HEK293 (cell line): Measurements from ENCODE around the gene HOXB1.

Source experiments
- GLIS1 ChIP-seq: fragments of 450-650 bp; formaldehyde crosslinking; IDR thresholded peaks from 2 replicates; pipeline ENCODE4 v1.5.1; 2016; ENCODE audit warnings: missing biosample characterization, missing genetic modification characterization
- KLF7 ChIP-seq: fragments of 450-650 bp; formaldehyde crosslinking; IDR thresholded peaks from 2 replicates; pipeline ENCODE4 v1.5.1; 2016; ENCODE audit warnings: missing biosample characterization, missing genetic modification characterization, borderline replicate concordance
- RBAK ChIP-seq: fragments of 450-650 bp; formaldehyde crosslinking; IDR thresholded peaks from 2 replicates; pipeline ENCODE4 v1.5.1; 2016; ENCODE audit warnings: missing biosample characterization, missing genetic modification characterization
- SALL2 ChIP-seq: fragments of 450-650 bp; formaldehyde crosslinking; IDR thresholded peaks from 2 replicates; pipeline ENCODE4 v1.5.0; 2017; ENCODE audit warnings: missing biosample characterization, mild to moderate bottlenecking, missing genetic modification characterization, borderline replicate concordance
- ZBTB11 ChIP-seq: fragments of 450-650 bp; formaldehyde crosslinking; conservative IDR thresholded peaks from 2 replicates; pipeline ENCODE4 v1.5.1; 2016; ENCODE audit warnings: low read depth, missing biosample characterization, missing genetic modification characterization
- ZBTB44 ChIP-seq: fragments of 450-650 bp; IDR thresholded peaks from 2 replicates; pipeline ENCODE4 v1.5.1; 2018; ENCODE audit warnings: missing biosample characterization, mild to moderate bottlenecking, missing genetic modification characterization
- ZBTB8A ChIP-seq: fragments of 450-650 bp; formaldehyde crosslinking; IDR thresholded peaks from 2 replicates; pipeline ENCODE4 v1.5.1; 2016; ENCODE audit warnings: missing biosample characterization, missing genetic modification characterization
- ZEB2 ChIP-seq: fragments of 450-650 bp; formaldehyde crosslinking; IDR thresholded peaks from 2 replicates; pipeline ENCODE4 v1.5.1; 2016; ENCODE audit warnings: missing biosample characterization, missing genetic modification characterization
- ZFP37 ChIP-seq: fragments of 450-650 bp; formaldehyde crosslinking; IDR thresholded peaks from 2 replicates; pipeline ENCODE4 v1.5.1; 2016; ENCODE audit warnings: missing biosample characterization, missing genetic modification characterization
- ZNF10 ChIP-seq: fragments of 450-650 bp; formaldehyde crosslinking; IDR thresholded peaks from 2 replicates; pipeline ENCODE4 v1.5.1; 2017; ENCODE audit warnings: missing biosample characterization, missing genetic modification characterization
- ZNF2 ChIP-seq: fragments of 450-650 bp; formaldehyde crosslinking; IDR thresholded peaks from 2 replicates; pipeline ENCODE4 v1.5.1; 2016; ENCODE audit warnings: missing biosample characterization, missing genetic modification characterization
- ZNF266 ChIP-seq: fragments of 450-650 bp; formaldehyde crosslinking; IDR thresholded peaks from 2 replicates; pipeline ENCODE4 v1.5.1; 2016; ENCODE audit warnings: missing biosample characterization, missing genetic modification characterization, low read depth
- ZNF292 ChIP-seq: fragments of 450-650 bp; formaldehyde crosslinking; IDR thresholded peaks from 2 replicates; pipeline ENCODE4 v1.5.1; 2016; ENCODE audit warnings: low read depth, missing biosample characterization, missing genetic modification characterization, borderline replicate concordance
- ZNF335 ChIP-seq: fragments of 450-650 bp; formaldehyde crosslinking; conservative IDR thresholded peaks from 2 replicates; pipeline ENCODE4 v1.5.1; 2016; ENCODE audit warnings: missing biosample characterization, missing genetic modification characterization
- ZNF37A ChIP-seq: fragments of 450-650 bp; IDR thresholded peaks from 2 replicates; pipeline ENCODE4 v1.5.1; 2018; ENCODE audit warnings: missing biosample characterization, missing genetic modification characterization
- ZNF510 ChIP-seq: fragments of 450-650 bp; formaldehyde crosslinking; IDR thresholded peaks from 2 replicates; pipeline ENCODE4 v1.5.1; 2018; ENCODE audit warnings: mild to moderate bottlenecking, missing genetic modification characterization, missing biosample characterization; ENCODE audit not compliant: insufficient replicate concordance
- ZNF514 ChIP-seq: fragments of 450-650 bp; formaldehyde crosslinking; IDR thresholded peaks from 2 replicates; pipeline ENCODE4 v1.5.1; 2016; ENCODE audit warnings: missing biosample characterization, missing genetic modification characterization
- ZNF558 ChIP-seq: fragments of 450-650 bp; formaldehyde crosslinking; IDR thresholded peaks from 2 replicates; pipeline ENCODE4 v1.5.1; 2016; ENCODE audit warnings: missing biosample characterization, missing genetic modification characterization
- ZNF561 ChIP-seq: fragments of 450-650 bp; IDR thresholded peaks from 2 replicates; pipeline ENCODE4 v1.5.1; 2018; ENCODE audit warnings: missing biosample characterization, missing genetic modification characterization, borderline replicate concordance
- ZNF692 ChIP-seq: fragments of 450-650 bp; formaldehyde crosslinking; IDR thresholded peaks from 2 replicates; pipeline ENCODE4 v1.5.1; 2016; ENCODE audit warnings: missing biosample characterization, missing genetic modification characterization
- ZNF76 ChIP-seq: fragments of 450-650 bp; formaldehyde crosslinking; IDR thresholded peaks from 2 replicates; pipeline ENCODE4; 2016; ENCODE audit warnings: low read depth, missing biosample characterization, missing genetic modification characterization, borderline replicate concordance
- ZSCAN30 ChIP-seq: fragments of 450-650 bp; IDR thresholded peaks from 2 replicates; pipeline ENCODE4 v1.5.1; 2018; ENCODE audit warnings: missing biosample characterization, mild to moderate bottlenecking, missing genetic modification characterization, moderate library complexity
- ZSCAN4 ChIP-seq: fragments of 450-650 bp; formaldehyde crosslinking; IDR thresholded peaks from 2 replicates; pipeline ENCODE4 v1.5.1; 2017; ENCODE audit warnings: missing biosample characterization, missing genetic modification characterization
- TF ChIP-seq, protein P1 (sequence below): fragments of 450-650 bp; formaldehyde crosslinking; IDR thresholded peaks from 2 replicates; pipeline ENCODE4 v1.5.1; 2016; ENCODE audit warnings: missing biosample characterization, missing genetic modification characterization
- TF ChIP-seq, protein P2 (sequence below): fragments of 450-650 bp; formaldehyde crosslinking; IDR thresholded peaks from 2 replicates; pipeline ENCODE4 v1.5.1; 2016; ENCODE audit warnings: missing biosample characterization, missing genetic modification characterization
- TF ChIP-seq, protein P3 (sequence below): fragments of 450-650 bp; formaldehyde crosslinking; IDR thresholded peaks from 2 replicates; pipeline ENCODE4 v1.5.1; 2016; ENCODE audit warnings: missing biosample characterization, missing genetic modification characterization

The HOXB1 gene

DNA sequence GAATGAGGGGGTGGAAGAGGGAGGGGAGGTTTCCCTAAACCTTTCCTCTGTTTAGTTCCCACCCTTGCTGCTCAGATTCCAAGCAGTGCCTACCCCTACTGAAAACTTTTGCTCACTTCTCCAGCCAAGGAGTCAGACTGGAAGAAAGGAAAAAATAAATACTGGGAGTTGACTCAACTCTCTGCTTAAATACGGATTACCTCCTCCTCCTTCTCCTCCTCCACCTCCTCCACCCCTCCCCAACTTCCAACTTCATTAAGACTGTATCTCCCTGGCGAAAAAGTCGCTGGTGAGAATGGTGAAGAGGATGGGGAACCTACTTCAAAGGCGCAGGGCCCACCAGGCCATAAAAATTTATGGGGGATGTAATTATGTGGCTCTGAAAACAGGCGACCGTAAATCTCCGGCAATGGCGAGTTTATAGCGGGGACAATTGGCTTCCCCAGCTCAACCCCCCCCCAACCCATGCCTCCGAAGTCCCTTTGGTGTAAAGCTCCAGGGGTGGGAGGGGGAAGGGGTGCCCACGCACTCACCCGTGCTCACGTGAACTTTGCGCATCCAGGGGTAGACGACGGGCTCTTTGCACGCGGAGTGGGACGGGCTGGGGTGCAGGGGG, 46.6 kb upstream of the HOXB1 start (continued):
- peak; percentile 31; the same call in 1 of the 2 replicates for TF ChIP-seq ZBTB11 (tag by site-specific recombination)
- TF ChIP-seq, protein P1, sequence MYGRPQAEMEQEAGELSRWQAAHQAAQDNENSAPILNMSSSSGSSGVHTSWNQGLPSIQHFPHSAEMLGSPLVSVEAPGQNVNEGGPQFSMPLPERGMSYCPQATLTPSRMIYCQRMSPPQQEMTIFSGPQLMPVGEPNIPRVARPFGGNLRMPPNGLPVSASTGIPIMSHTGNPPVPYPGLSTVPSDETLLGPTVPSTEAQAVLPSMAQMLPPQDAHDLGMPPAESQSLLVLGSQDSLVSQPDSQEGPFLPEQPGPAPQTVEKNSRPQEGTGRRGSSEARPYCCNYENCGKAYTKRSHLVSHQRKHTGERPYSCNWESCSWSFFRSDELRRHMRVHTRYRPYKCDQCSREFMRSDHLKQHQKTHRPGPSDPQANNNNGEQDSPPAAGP = peak; percentile 98
- TF ChIP-seq ZNF266 (tag by site-specific recombination) = no peak
- TF ChIP-seq KLF7 (tag by site-specific recombination) = peak; percentile 96
- peak; percentile 25; the same call in 1 of the 2 replicates for TF ChIP-seq ZFP37 (tag by site-specific recombination)
- TF ChIP-seq RBAK (tag by site-specific recombination) = no peak
- TF ChIP-seq, protein P2, sequence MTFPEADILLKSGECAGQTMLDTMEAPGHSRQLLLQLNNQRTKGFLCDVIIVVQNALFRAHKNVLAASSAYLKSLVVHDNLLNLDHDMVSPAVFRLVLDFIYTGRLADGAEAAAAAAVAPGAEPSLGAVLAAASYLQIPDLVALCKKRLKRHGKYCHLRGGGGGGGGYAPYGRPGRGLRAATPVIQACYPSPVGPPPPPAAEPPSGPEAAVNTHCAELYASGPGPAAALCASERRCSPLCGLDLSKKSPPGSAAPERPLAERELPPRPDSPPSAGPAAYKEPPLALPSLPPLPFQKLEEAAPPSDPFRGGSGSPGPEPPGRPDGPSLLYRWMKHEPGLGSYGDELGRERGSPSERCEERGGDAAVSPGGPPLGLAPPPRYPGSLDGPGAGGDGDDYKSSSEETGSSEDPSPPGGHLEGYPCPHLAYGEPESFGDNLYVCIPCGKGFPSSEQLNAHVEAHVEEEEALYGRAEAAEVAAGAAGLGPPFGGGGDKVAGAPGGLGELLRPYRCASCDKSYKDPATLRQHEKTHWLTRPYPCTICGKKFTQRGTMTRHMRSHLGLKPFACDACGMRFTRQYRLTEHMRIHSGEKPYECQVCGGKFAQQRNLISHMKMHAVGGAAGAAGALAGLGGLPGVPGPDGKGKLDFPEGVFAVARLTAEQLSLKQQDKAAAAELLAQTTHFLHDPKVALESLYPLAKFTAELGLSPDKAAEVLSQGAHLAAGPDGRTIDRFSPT (tag by site-specific recombination) = peak; percentile 81
- TF ChIP-seq ZNF10 (tag by site-specific recombination) = peak; percentile 93
- peak; percentile 40; the same call in 1 of the 2 replicates for TF ChIP-seq ZNF558
- TF ChIP-seq ZBTB44 (tag by site-specific recombination) = peak; percentile 87; the same call in 1 of the 2 replicates
- peak; percentile 96 for TF ChIP-seq ZSCAN30 (tag by site-specific recombination)
- peak; percentile 98 for TF ChIP-seq ZNF692 (tag by site-specific recombination)
- peak; percentile 53; the same call in 1 of the 2 replicates for TF ChIP-seq ZSCAN4
- TF ChIP-seq ZNF292 (tag by site-specific recombination) = no peak
- no peak for TF ChIP-seq SALL2 (tag by site-specific recombination)
- no peak for TF ChIP-seq ZNF510 (tag by site-specific recombination)
- peak; percentile 60; the same call in 1 of the 2 replicates for TF ChIP-seq ZNF76
- peak; percentile 85 for TF ChIP-seq GLIS1 (tag by site-specific recombination)
- TF ChIP-seq ZNF335 = peak; percentile 57
- TF ChIP-seq ZNF561 (tag by site-specific recombination) = peak; percentile 99
- TF ChIP-seq ZNF37A (tag by site-specific recombination) = 0 out of 2 replicates have a peak, but pooled peaks have one; percentile 9
- TF ChIP-seq ZNF514 = no peak
- TF ChIP-seq ZEB2 (tag by site-specific recombination) = peak; percentile 98
- TF ChIP-seq, protein P3, sequence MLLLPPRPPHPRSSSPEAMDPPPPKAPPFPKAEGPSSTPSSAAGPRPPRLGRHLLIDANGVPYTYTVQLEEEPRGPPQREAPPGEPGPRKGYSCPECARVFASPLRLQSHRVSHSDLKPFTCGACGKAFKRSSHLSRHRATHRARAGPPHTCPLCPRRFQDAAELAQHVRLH (tag by site-specific recombination) = peak; percentile 91
- TF ChIP-seq ZBTB8A (tag by site-specific recombination) = peak; percentile 92
- TF ChIP-seq ZNF2 = peak; percentile 66
